GM23248 (cell line): ENCODE results near the gene TRA2A. TPM values are rescaled to one million over a fixed set of nuclear protein-coding genes. Genes with fewer than 3 reads are reported as not detected.
"Not testable (repeated sequence)": the region's sequence is repeated elsewhere in the genome, so short reads cannot be mapped to it uniquely, and the experiment has no call there.

Experiments used
- DNase-seq: peaks from one replicate; pipeline ENCODE4 v3.0.0-alpha.2; 2015
- H2AFZ ChIP-seq: fragments of 200-600 bp; sonication (generic); 2 replicates; pipeline ENCODE4 v1.6.1; 2016; ENCODE audit warnings: antibody characterized with exemption
- H3F3A ChIP-seq: fragments of 200-600 bp; sonication (generic); 2 replicates; pipeline ENCODE4 v1.6.1; 2016; ENCODE audit warnings: mild to moderate bottlenecking, antibody characterized with exemption, mixed run types; ENCODE audit not compliant: insufficient read depth
- H3K27ac ChIP-seq: fragments of 200-600 bp; sonication (generic); 2 replicates; pipeline ENCODE4 v1.5.1; 2016; ENCODE audit warnings: mild to moderate bottlenecking
- H3K27me3 ChIP-seq: fragments of 200-600 bp; sonication (generic); replicated peaks from 2 replicates; pipeline ENCODE4 v1.6.1; 2016; ENCODE audit warnings: mild to moderate bottlenecking; ENCODE audit not compliant: insufficient read depth
- H3K36me3 ChIP-seq: fragments of 200-600 bp; sonication (generic); 2 replicates; pipeline ENCODE4 v1.6.1; 2016; ENCODE audit warnings: low read depth, mild to moderate bottlenecking
- H3K4me1 ChIP-seq: fragments of 200-600 bp; sonication (generic); 2 replicates; pipeline ENCODE4 v1.6.1; 2016; ENCODE audit warnings: mild to moderate bottlenecking; ENCODE audit not compliant: insufficient read depth
- H3K4me2 ChIP-seq: fragments of 200-600 bp; sonication (generic); one replicate; pipeline ENCODE4 v1.6.1; 2016; ENCODE audit warnings: mild to moderate bottlenecking; ENCODE audit not compliant: unreplicated experiment
- H3K4me3 ChIP-seq: fragments of 200-600 bp; sonication (generic); 2 replicates; pipeline ENCODE4 v1.5.1; 2016; ENCODE audit warnings: mild to moderate bottlenecking
- H3K79me2 ChIP-seq: fragments of 200-600 bp; sonication (generic); 2 replicates; pipeline ENCODE4 v1.6.1; 2016; ENCODE audit warnings: mild to moderate bottlenecking; ENCODE audit not compliant: insufficient read depth
- H3K9ac ChIP-seq: fragments of 200-600 bp; sonication (generic); 2 replicates; pipeline ENCODE4 v1.6.1; 2016; ENCODE audit warnings: mild to moderate bottlenecking
- H3K9me2 ChIP-seq: fragments of 200-600 bp; sonication (generic); 2 replicates; pipeline ENCODE4 v1.6.1; 2016; ENCODE audit warnings: mixed run types, mild to moderate bottlenecking, moderate library complexity; ENCODE audit not compliant: insufficient read depth
- H3K9me3 ChIP-seq: fragments of 200-600 bp; sonication (generic); one replicate; pipeline ENCODE4 v1.6.1; 2017; ENCODE audit warnings: low read depth
- H4K20me1 ChIP-seq: fragments of 200-600 bp; sonication (generic); 2 replicates; pipeline ENCODE4 v1.6.0; 2016; ENCODE audit not compliant: insufficient read depth
- EZH2 ChIP-seq: fragments of 200-600 bp; sonication (generic); IDR thresholded peaks from 2 replicates; pipeline ENCODE4 v1.6.1; 2018; ENCODE audit warnings: antibody characterized with exemption, mild to moderate bottlenecking; ENCODE audit not compliant: insufficient read depth, poor library complexity, severe bottlenecking
- EZH2phosphoT487 ChIP-seq: fragments of 200-600 bp; sonication (generic); IDR thresholded peaks from 2 replicates; pipeline ENCODE4 v1.6.1; 2018; ENCODE audit warnings: antibody characterized with exemption, moderate library complexity, mild to moderate bottlenecking, low read depth; ENCODE audit not compliant: insufficient read depth
- WGBS, 2 experiments: methylation state at CpG; one replicate each; pipeline ENCODE4 v1.1.6; 2015 to 2017; ENCODE audit warnings: low lambda C conversion rate in 2 of 2, low coverage in 1 of 2; ENCODE audit errors: missing lambda C conversion rate in 2 of 2; 5-methylcytosine and 5-hydroxymethylcytosine counted together
- in situ Hi-C: fragments of 300-500 bp; cut with MboI; formaldehyde crosslinking; loops from 2 replicates; pipeline ENCODE4 v1.15.0; 2020
- polyA plus RNA-seq: library from polyadenylated mRNA; unstranded; fragments of >200 nt; fragmentation: Nextera tagmentation; extraction: Ambion mirVana; gene quantifications from 2 replicates; pipeline ENCODE4 v1.2.1, GENCODE V29; 2016
- total RNA-seq: library from RNA; depleted of rRNA; stranded (reverse); fragments of >200 nt; shearing (Covaris generic); gene quantifications from 2 replicates; pipeline ENCODE4 v1.2.3, GENCODE V29; 2014

TRA2A gene
- total and polyA plus RNA-seq, 2 experiments from 2014 or later, result 26.2 to 87.9 TPM

DNA sequence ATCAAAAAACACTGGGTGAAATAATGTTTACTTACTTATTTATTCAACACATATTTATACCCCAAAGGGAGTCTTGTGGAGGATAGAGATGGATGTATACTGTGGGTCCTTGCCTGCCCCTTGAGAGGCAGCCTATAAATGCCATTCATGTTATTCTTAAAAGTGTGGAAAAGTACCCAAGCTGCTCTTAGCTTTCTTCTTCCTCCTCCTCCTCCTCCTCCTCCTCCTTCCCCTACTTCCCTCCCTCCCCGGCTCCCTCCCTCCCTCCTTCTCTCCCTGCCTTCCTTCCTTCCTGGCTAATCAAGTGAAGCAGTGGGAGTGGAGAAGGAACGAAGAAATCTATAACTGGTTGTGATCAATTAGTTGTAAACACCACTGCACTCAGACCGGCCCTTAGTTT lies 40.3 kb downstream of the TRA2A start:
- Histone ChIP-seq H3K9ac (0 out of 2 replicates have a peak overlapping the region, but pooled peaks have one; percentile 78), H4K20me1 (no peaks in the 10 kb centered on the region), H3K9me2 (no peaks in the 10 kb centered on the region), H3K36me3 (no peaks in the 10 kb centered on the region), H3K27me3 (no peaks in the 10 kb centered on the region), H3K79me2 (no peaks in the 10 kb centered on the region), H3F3A (peaks cover 34% of the 10 kb centered on the region), H2AFZ (no peak overlapping the region), H3K9me3 (no peaks in the 10 kb centered on the region), H3K27ac (no peak overlapping the region), H3K4me3 (peak overlapping the region; percentile 65), H3K4me2 (peak overlapping the region; percentile 62), H3K4me1 (no peaks in the 10 kb centered on the region)
- TF ChIP-seq EZH2phosphoT487 (no peak), EZH2 (no peak)
- DNase-seq, result no peak
- 53 to 63% methylated on average over 2 to 3 of the region's 3 CpGs for WGBS, 2 experiments
- in situ Hi-C loops, result no loop called here

DNA sequence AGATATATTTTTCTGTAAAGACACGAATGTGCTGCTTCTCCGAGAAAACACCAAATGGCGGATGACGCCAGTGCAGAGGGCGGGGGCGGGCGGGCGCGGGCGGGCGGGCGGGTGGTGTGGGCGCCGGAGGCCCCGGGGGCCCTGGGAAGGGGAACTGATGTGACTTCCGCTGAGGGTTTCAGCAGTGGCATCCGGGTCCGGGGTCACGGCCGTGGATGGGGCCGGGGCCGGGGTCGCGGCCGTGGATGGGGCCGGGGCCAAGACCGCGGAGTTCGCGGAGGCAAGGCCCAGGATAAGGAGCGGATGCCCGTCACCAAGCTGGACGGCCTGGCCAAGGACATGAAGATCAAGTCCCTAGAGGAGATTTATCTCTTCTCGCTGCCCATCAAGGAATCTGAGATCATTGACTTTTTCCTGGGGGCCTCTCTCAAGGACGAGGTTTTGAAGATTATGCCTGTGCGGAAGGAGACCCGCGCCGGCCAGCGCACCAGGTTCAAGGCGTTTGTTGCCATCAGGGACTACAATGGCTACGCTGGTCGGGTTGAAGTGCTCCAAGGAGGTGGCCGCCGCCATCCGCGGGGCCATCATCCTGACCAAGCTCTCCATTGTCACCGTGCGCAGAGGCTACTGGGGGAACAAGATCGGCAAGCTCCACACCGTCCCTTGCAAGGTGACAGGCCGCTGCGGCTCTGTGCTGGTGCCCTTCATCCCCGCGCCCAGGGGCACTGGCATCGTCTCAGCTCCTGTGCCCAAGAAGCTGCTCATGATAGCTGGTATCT lies 41.2 kb downstream of the TRA2A start:
- TF ChIP-seq EZH2phosphoT487, result no peak
- TF ChIP-seq EZH2, result no peak
- Histone ChIP-seq H3K4me1 (no peaks in the 10 kb centered on the region), H3F3A (peaks cover 29% of the 10 kb centered on the region), H3K79me2 (no peaks in the 10 kb centered on the region), H2AFZ (peak overlapping the region; percentile 91), H3K9me3 (no peaks in the 10 kb centered on the region), H3K27me3 (no peaks in the 10 kb centered on the region), H3K9ac (peak overlapping the region; percentile 78), H3K9me2 (no peaks in the 10 kb centered on the region), H4K20me1 (no peaks in the 10 kb centered on the region), H3K4me2 (peak overlapping the region; percentile 62), H3K36me3 (no peaks in the 10 kb centered on the region), H3K4me3 (peak overlapping the region; percentile 65), H3K27ac (peak overlapping the region; percentile 57)
- WGBS, 2 experiments, result 36 to 63% methylated on average over 41 to 56 of the region's 56 CpGs
- peak; percentile 59 for DNase-seq
- in situ Hi-C loops, result no loop called here

DNA sequence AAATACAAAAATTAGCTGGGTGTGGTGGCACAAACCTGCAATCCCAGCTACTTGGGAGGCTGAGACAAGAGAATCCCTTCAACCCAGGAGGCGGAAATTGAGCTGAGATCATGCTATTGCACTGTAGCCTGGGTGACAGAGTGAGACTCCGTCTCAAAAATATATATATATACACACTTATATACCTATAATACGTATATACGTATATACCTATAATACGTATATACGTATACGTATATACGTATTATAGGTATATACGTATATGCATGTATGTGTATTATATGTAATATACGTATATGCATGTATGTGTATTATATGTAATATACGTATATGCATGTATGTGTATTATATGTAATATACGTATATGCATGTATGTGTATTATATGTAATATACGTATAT lies 43.1 kb downstream of the TRA2A start:
- H3K27ac ChIP-seq, H3K27me3 ChIP-seq, DNase-seq, H3K36me3 ChIP-seq, H3K9ac ChIP-seq, H3K9me2 ChIP-seq, H3K4me1 ChIP-seq, H4K20me1 ChIP-seq, H2AFZ ChIP-seq, H3K79me2 ChIP-seq, H3K4me2 ChIP-seq, H3K4me3 ChIP-seq, H3K9me3 ChIP-seq, in situ Hi-C loops: not testable (repeated sequence)
- WGBS, 2 experiments, result 93% methylated on average over 12 to 13 of the region's 13 CpGs
- peaks cover 17% of the 10 kb centered on the region; the same call in 1 of the 2 replicates for H3F3A ChIP-seq

DNA sequence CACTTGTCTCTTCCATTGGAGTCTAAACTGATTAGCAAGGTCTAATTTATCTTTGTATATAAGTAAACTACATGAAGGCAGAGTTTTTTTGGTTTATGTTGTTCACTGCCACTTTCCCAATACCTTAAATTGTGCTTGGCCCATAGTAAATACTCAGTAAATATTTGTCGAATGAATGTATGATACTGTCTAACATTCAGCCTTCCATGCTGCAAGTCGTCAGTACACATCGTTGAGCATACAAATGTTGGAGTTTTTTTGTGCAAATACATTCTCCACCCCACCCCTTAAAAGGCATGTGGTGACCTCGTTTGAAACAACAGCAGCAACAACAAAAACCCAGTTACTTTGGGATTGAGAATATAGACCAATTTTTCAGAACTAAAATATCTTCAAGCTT lies 44.1 kb downstream of the TRA2A start:
- Histone ChIP-seq H3K4me1 (no peaks in the 10 kb centered on the region), H4K20me1 (no peaks in the 10 kb centered on the region), H3K27ac (no peak overlapping the region), H3K36me3 (no peaks in the 10 kb centered on the region), H3K9me2 (no peaks in the 10 kb centered on the region), H3K79me2 (no peaks in the 10 kb centered on the region), H3K9me3 (no peaks in the 10 kb centered on the region), H3K9ac (no peak overlapping the region), H3K4me2 (no peak overlapping the region), H3K27me3 (no peaks in the 10 kb centered on the region), H3K4me3 (no peak overlapping the region), H2AFZ (no peak overlapping the region), H3F3A (peaks cover 11% of the 10 kb centered on the region; the same call in 1 of the 2 replicates)
- 64 to 65% methylated on average over 4 of the region's 4 CpGs for whole genome bisulfite sequencing, 2 experiments
- TF ChIP-seq EZH2phosphoT487, result no peak
- in situ Hi-C loops, result no loop called here
- DNase-seq, result no peak
